GM23338 (cell line): ENCODE results near the gene C9orf40. TPM values are rescaled to one million over a fixed set of nuclear protein-coding genes. Genes with fewer than 3 reads are reported as not detected.

Experiments used
- ATAC-seq: fragments of 200-7000 bp; cut with Tn5 transposase; 3 replicates; pipeline ENCODE4 v1.9.1; 2020
- DNase-seq: peaks from one replicate; pipeline ENCODE4 v3.0.0-alpha.2; 2015; ENCODE audit warnings: low spot score
- H2AFZ ChIP-seq: fragments of 200-600 bp; sonication (generic); 2 replicates; pipeline ENCODE4 v1.8.0; 2016; ENCODE audit warnings: antibody characterized with exemption, mild to moderate bottlenecking, moderate library complexity
- H3F3A ChIP-seq: fragments of 200-600 bp; sonication (generic); replicated peaks from 2 replicates; pipeline ENCODE4 v1.8.0; 2017; ENCODE audit warnings: antibody characterized with exemption, mixed run types, low read depth
- H3K27ac ChIP-seq: fragments of 200-600 bp; sonication (generic); 2 replicates; pipeline ENCODE4 v1.6.1; 2016; ENCODE audit warnings: low read depth
- H3K27me3 ChIP-seq: fragments of 200-600 bp; sonication (generic); 2 replicates; pipeline ENCODE4 v1.8.0; 2016; ENCODE audit warnings: mild to moderate bottlenecking, mixed run types, moderate library complexity; ENCODE audit not compliant: insufficient read depth
- H3K36me3 ChIP-seq: fragments of 200-600 bp; sonication (generic); 2 replicates; pipeline ENCODE4 v1.8.0; 2016; ENCODE audit warnings: mild to moderate bottlenecking; ENCODE audit not compliant: insufficient read depth
- H3K4me1 ChIP-seq: fragments of 200-600 bp; sonication (generic); 2 replicates; pipeline ENCODE4 v1.8.0; 2016; ENCODE audit warnings: mild to moderate bottlenecking, moderate library complexity; ENCODE audit not compliant: insufficient read depth
- H3K4me2 ChIP-seq: fragments of 200-600 bp; sonication (generic); 2 replicates; pipeline ENCODE4 v1.7.1; 2017; ENCODE audit warnings: mixed run types
- H3K4me3 ChIP-seq: fragments of 200-600 bp; sonication (generic); 2 replicates; pipeline ENCODE4 v1.6.1; 2016; ENCODE audit warnings: mixed run types
- H3K79me2 ChIP-seq: fragments of 200-600 bp; sonication (generic); replicated peaks from 2 replicates; pipeline ENCODE4 v1.8.0; 2017; ENCODE audit warnings: mild to moderate bottlenecking; ENCODE audit not compliant: insufficient read depth
- H3K9me2 ChIP-seq: fragments of 200-600 bp; sonication (generic); 2 replicates; pipeline ENCODE4 v1.8.0; 2017; ENCODE audit not compliant: insufficient read depth
- H4K20me1 ChIP-seq: fragments of 200-600 bp; sonication (generic); replicated peaks from 2 replicates; pipeline ENCODE4 v1.8.0; 2017; ENCODE audit warnings: mild to moderate bottlenecking; ENCODE audit not compliant: insufficient read depth
- H3K27ac Mint-ChIP-seq: 2 replicates; pipeline ENCODE4 v1.8.0; 2020; ENCODE audit warnings: inconsistent platforms, mild to moderate bottlenecking, moderate library complexity, mixed read lengths
- H3K27me3 Mint-ChIP-seq: 3 replicates; pipeline ENCODE4 v1.8.0; 2022; ENCODE audit warnings: low read depth, mild to moderate bottlenecking, moderate library complexity, mixed read lengths, inconsistent platforms; ENCODE audit not compliant: insufficient read depth, poor library complexity
- H3K36me3 Mint-ChIP-seq: 3 replicates; pipeline ENCODE4 v1.8.0; 2021; ENCODE audit warnings: low read depth, mild to moderate bottlenecking, inconsistent platforms, moderate library complexity, mixed read lengths
- H3K4me1 Mint-ChIP-seq: 3 replicates; pipeline ENCODE4 v1.8.0; 2020; ENCODE audit warnings: mild to moderate bottlenecking, inconsistent platforms, mixed read lengths
- H3K4me3 Mint-ChIP-seq: 3 replicates; pipeline ENCODE4 v1.8.0; 2021; ENCODE audit warnings: moderate library complexity, mild to moderate bottlenecking, inconsistent platforms, mixed read lengths
- H3K9me3 Mint-ChIP-seq: 3 replicates; pipeline ENCODE4 v1.8.0; 2020; ENCODE audit warnings: moderate library complexity, mild to moderate bottlenecking, inconsistent platforms, mixed read lengths
- CREB1 ChIP-seq: fragments of 250-450 bp; sonication (Bioruptor Pico); IDR thresholded peaks from 2 replicates; pipeline ENCODE4 v1.5.0; 2020; ENCODE audit warnings: low read depth, mild to moderate bottlenecking, moderate library complexity
- EZH2 ChIP-seq: fragments of 200-600 bp; sonication (generic); IDR thresholded peaks from one replicate; pipeline ENCODE4 v1.8.0; 2017; ENCODE audit warnings: antibody characterized with exemption, mild to moderate bottlenecking, low read depth; ENCODE audit not compliant: unreplicated experiment
- JUNB ChIP-seq: IDR thresholded peaks from one replicate; pipeline ENCODE4 v1.6.1; 2016; ENCODE audit warnings: antibody characterized with exemption; ENCODE audit not compliant: unreplicated experiment
- NANOG ChIP-seq: IDR thresholded peaks from 2 replicates; pipeline ENCODE4 v1.6.1; 2016; ENCODE audit warnings: antibody characterized with exemption, borderline replicate concordance
- POLR2AphosphoS5 ChIP-seq: IDR thresholded peaks from 2 replicates; pipeline ENCODE4 v1.6.1; 2016; ENCODE audit warnings: antibody characterized with exemption, low read depth
- REST ChIP-seq: IDR thresholded peaks from one replicate; pipeline ENCODE4 v1.6.1; 2018; ENCODE audit warnings: antibody characterized with exemption; ENCODE audit not compliant: unreplicated experiment
- STAT1 ChIP-seq: IDR thresholded peaks from one replicate; pipeline ENCODE4 v1.6.1; 2016; ENCODE audit warnings: antibody characterized with exemption; ENCODE audit not compliant: unreplicated experiment
- polyA plus RNA-seq: library from polyadenylated mRNA; unstranded; fragments of >200 nt; fragmentation: Nextera tagmentation; extraction: Ambion mirVana; gene quantifications from 2 replicates; pipeline ENCODE4 v1.2.1, GENCODE V29; 2016
- total RNA-seq: library from RNA; depleted of rRNA; stranded (reverse); fragments of >200 nt; shearing (Covaris generic); gene quantifications from 2 replicates; pipeline ENCODE4 v1.2.3, GENCODE V29; 2014

The C9orf40 gene
- total and polyA plus RNA-seq, 2 experiments from 2014 or later: 11.1 to 11.4 TPM

GRCh38 chr9:75000835-75001234, 48.1 kb upstream of the C9orf40 start:
- ATAC-seq (no peak), DNase-seq (no peak)
- Histone ChIP-seq H3K79me2 (no peaks in the 10 kb centered on the region), H3F3A (no peaks in the 10 kb centered on the region), H4K20me1 (no peaks in the 10 kb centered on the region), H3K9me2 (no peaks in the 10 kb centered on the region), H3K4me1 (no peaks in the 10 kb centered on the region), H3K27me3 (no peaks in the 10 kb centered on the region), H3K27ac (no peak overlapping the region), H3K4me2 (no peak overlapping the region), H3K4me3 (no peak overlapping the region), H2AFZ (no peak overlapping the region), H3K36me3 (no peaks in the 10 kb centered on the region)
- Mint-ChIP-seq H3K27ac (no peak overlapping the region), H3K4me3 (no peak overlapping the region), H3K36me3 (peaks cover 6% of the 10 kb centered on the region; the same call in 2 of the 3 replicates), H3K27me3 (peaks cover 1% of the 10 kb centered on the region), H3K9me3 (no peaks in the 10 kb centered on the region), H3K4me1 (no peaks in the 10 kb centered on the region; the same call in 2 of the 3 replicates)
- no peak for TF ChIP-seq EZH2

GRCh38 chr9:74985041-74985440, 32.3 kb upstream of the C9orf40 start:
- TF ChIP-seq JUNB (no peak), NANOG (no peak), CREB1 (no peak)
- no peaks in the 10 kb centered on the region for H3K27me3 ChIP-seq
- H3K4me2 ChIP-seq: no peak overlapping the region

GRCh38 chr9:74983709-74984108, 31.0 kb upstream of the C9orf40 start:
- Histone ChIP-seq H3K4me1 (no peaks in the 10 kb centered on the region), H3K27ac (no peak overlapping the region), H3K4me2 (no peak overlapping the region), H3K79me2 (no peaks in the 10 kb centered on the region), H3K9me2 (no peaks in the 10 kb centered on the region), H4K20me1 (no peaks in the 10 kb centered on the region), H3K36me3 (no peaks in the 10 kb centered on the region; the same call in 1 of the 2 replicates), H3K27me3 (no peaks in the 10 kb centered on the region), H2AFZ (no peak overlapping the region), H3K4me3 (no peak overlapping the region), H3F3A (no peaks in the 10 kb centered on the region)
- TF ChIP-seq POLR2AphosphoS5: no peak
- no peak for TF ChIP-seq REST
- no peak for TF ChIP-seq STAT1
- TF ChIP-seq NANOG: no peak
- no peak for TF ChIP-seq EZH2
- no peak for ATAC-seq
- no peaks in the 10 kb centered on the region for H3K9me3 Mint-ChIP-seq
- no peak for DNase-seq
- H3K4me3 Mint-ChIP-seq: no peak overlapping the region
- H3K36me3 Mint-ChIP-seq: peaks cover 9% of the 10 kb centered on the region; the same call in 2 of the 3 replicates
- H3K27me3 Mint-ChIP-seq: no peaks in the 10 kb centered on the region
- H3K4me1 Mint-ChIP-seq: no peaks in the 10 kb centered on the region
- H3K27ac Mint-ChIP-seq: no peak overlapping the region

More at GRCh38 chr9:74985041-74985440, 32.3 kb upstream of the C9orf40 start:
- Histone ChIP-seq H3K9me2 (no peaks in the 10 kb centered on the region), H3F3A (no peaks in the 10 kb centered on the region), H3K4me3 (no peak overlapping the region), H3K79me2 (no peaks in the 10 kb centered on the region), H3K4me1 (no peaks in the 10 kb centered on the region), H3K36me3 (no peaks in the 10 kb centered on the region; the same call in 1 of the 2 replicates), H4K20me1 (no peaks in the 10 kb centered on the region; the same call in 1 of the 2 replicates), H3K27ac (no peak overlapping the region), H2AFZ (no peak overlapping the region)
- no peaks in the 10 kb centered on the region for H3K27me3 Mint-ChIP-seq
- H3K36me3 Mint-ChIP-seq: peaks cover 6% of the 10 kb centered on the region; the same call in 1 of the 3 replicates
- no peak overlapping the region; the same call in 1 of the 2 replicates for H3K27ac Mint-ChIP-seq
- H3K4me3 Mint-ChIP-seq: no peak overlapping the region
- no peak for DNase-seq
- H3K4me1 Mint-ChIP-seq: no peaks in the 10 kb centered on the region
- no peaks in the 10 kb centered on the region for H3K9me3 Mint-ChIP-seq
- no peak for ATAC-seq
